CD4-positive, alpha-beta T cell (primary cell): ENCODE measurements around the gene EPHB1. TPM values are rescaled to one million over a fixed set of nuclear protein-coding genes. Genes with fewer than 3 reads are reported as not detected.

Experiments used
- ATAC-seq: fragments of 200-7000 bp; cut with Tn5 transposase; one replicate; pipeline ENCODE4 v1.10.0; 2022; ENCODE audit warnings: mild to moderate bottlenecking; ENCODE audit not compliant: poor library complexity
- CTCF ChIA-PET: fragments of 350-600 bp; sonication (Branson Sonifier 250); formaldehyde crosslinking; loops from one replicate; lab custom pipeline; 2021; ENCODE audit warnings: antibody characterized with exemption, inconsistent platforms; lab: Charles Lee
- POLR2A ChIA-PET: fragments of 350-600 bp; sonication (Branson Sonifier 250); formaldehyde crosslinking; loops from one replicate; lab custom pipeline; 2021; ENCODE audit warnings: antibody characterized with exemption, inconsistent platforms; lab: Charles Lee
- DNase-seq, 14 experiments: peaks; one replicate each; pipeline ENCODE4 v3.0.0-alpha.2; 2013 to 2020; ENCODE audit warnings: mixed read lengths in 2 of 14
- H3K27ac ChIP-seq, 2 donors: one replicate each; pipeline versions ENCODE4 v1.5.1 to v1.7.0; 2013; ENCODE audit warnings: low read length in 2 of 2, low read depth in 1 of 2, mild to moderate bottlenecking in 1 of 2
- H3K27me3 ChIP-seq, 2 experiments: 1 replicate in 1 of 2; 2 replicates in 1 of 2; pipeline versions ENCODE4 v1.6.1 to v1.7.0; 2013; ENCODE audit warnings: low read length in 2 of 2, control low read depth in 1 of 2, mild to moderate bottlenecking in 1 of 2, moderate library complexity in 1 of 2; ENCODE audit not compliant: insufficient read depth in 2 of 2, control insufficient read depth in 1 of 2
- H3K36me3 ChIP-seq: one replicate; pipeline ENCODE4 v1.6.1; 2013; ENCODE audit warnings: low read length, control low read depth; ENCODE audit not compliant: insufficient read depth
- H3K4me1 ChIP-seq: one replicate; pipeline ENCODE4 v1.6.1; 2013; ENCODE audit warnings: low read length, control low read depth; ENCODE audit not compliant: insufficient read depth
- H3K4me3 ChIP-seq: one replicate; pipeline ENCODE4 v1.5.1; 2013; ENCODE audit warnings: mild to moderate bottlenecking, low read length, moderate library complexity
- H3K9me3 ChIP-seq, 2 experiments: 1 replicate in 1 of 2; 2 replicates in 1 of 2; pipeline versions ENCODE4 v1.6.1 to v1.7.0; 2013; ENCODE audit warnings: low read length in 2 of 2, mild to moderate bottlenecking in 2 of 2, control low read depth in 1 of 2, moderate library complexity in 1 of 2; ENCODE audit not compliant: control insufficient read depth in 1 of 2, insufficient read depth in 1 of 2
- H3K27ac Mint-ChIP-seq: one replicate; pipeline ENCODE4 v1.8.0; 2020; ENCODE audit warnings: mixed read lengths
- H3K27me3 Mint-ChIP-seq: one replicate; pipeline ENCODE4 v1.8.0; 2021; ENCODE audit warnings: mixed read lengths
- H3K36me3 Mint-ChIP-seq: one replicate; pipeline ENCODE4 v1.8.0; 2021; ENCODE audit warnings: low read depth, mixed read lengths
- H3K4me1 Mint-ChIP-seq: one replicate; pipeline ENCODE4 v1.8.0; 2021; ENCODE audit warnings: low read depth, mixed read lengths
- H3K4me3 Mint-ChIP-seq: one replicate; pipeline ENCODE4 v1.8.0; 2020; ENCODE audit warnings: mild to moderate bottlenecking, mixed read lengths
- H3K9me3 Mint-ChIP-seq: one replicate; pipeline ENCODE4 v1.8.0; 2020; ENCODE audit warnings: mixed read lengths
- intact Hi-C, 2 experiments: fragments of 100-400 bp; cut with DNase I in 1 of 2; cut with micrococcal nuclease in 1 of 2; formaldehyde crosslinking; loops; one replicate each; pipeline versions ENCODE4 v1.15.1 to v1.9.0; 2023 to 2025; cut with DNase I, micrococcal nuclease
- total RNA-seq, 174 experiments: library from RNA in 2 of 174; stranded (reverse) in 2 of 174; gene quantifications; one replicate each; pipeline ENCODE4 v1.2.3 and lab custom pipeline; 2021 to 2026
- TF ChIP-seq, protein P1 (sequence below): fragments of 200-600 bp; IDR thresholded peaks from one replicate; pipeline ENCODE4 v1.8.0; 2022; ENCODE audit warnings: antibody characterized with exemption, mild to moderate bottlenecking

EPHB1 gene
- total RNA-seq, 2 experiments from 2014 or later = 0.08 to 0.49 TPM

DNA sequence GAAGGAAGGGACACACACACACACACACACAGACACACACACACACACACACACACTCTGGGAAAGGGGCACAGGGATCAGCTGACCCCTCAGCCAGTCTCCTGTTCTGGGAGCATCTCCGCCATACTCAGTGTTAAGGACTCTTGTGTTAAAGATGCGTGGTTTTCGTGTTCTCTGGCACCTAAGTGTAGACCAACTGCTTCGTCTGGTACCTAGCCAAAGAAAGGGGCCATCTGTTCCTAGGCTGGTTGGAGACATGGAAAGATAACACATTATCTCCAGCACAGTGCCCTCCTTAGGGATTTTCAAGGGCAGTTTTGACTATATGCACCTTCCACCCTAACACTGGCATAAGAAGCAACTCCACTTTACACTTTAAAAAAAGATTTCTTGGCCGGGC, 65.1 kb downstream of the EPHB1 start:
- TF ChIP-seq, protein P1, sequence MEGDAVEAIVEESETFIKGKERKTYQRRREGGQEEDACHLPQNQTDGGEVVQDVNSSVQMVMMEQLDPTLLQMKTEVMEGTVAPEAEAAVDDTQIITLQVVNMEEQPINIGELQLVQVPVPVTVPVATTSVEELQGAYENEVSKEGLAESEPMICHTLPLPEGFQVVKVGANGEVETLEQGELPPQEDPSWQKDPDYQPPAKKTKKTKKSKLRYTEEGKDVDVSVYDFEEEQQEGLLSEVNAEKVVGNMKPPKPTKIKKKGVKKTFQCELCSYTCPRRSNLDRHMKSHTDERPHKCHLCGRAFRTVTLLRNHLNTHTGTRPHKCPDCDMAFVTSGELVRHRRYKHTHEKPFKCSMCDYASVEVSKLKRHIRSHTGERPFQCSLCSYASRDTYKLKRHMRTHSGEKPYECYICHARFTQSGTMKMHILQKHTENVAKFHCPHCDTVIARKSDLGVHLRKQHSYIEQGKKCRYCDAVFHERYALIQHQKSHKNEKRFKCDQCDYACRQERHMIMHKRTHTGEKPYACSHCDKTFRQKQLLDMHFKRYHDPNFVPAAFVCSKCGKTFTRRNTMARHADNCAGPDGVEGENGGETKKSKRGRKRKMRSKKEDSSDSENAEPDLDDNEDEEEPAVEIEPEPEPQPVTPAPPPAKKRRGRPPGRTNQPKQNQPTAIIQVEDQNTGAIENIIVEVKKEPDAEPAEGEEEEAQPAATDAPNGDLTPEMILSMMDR = no peak
- Histone ChIP-seq H3K4me3 (no peak overlapping the region), H3K36me3 (no peaks in the 10 kb centered on the region), H3K27me3 (no peaks in the 10 kb centered on the region), H3K9me3 (peaks cover 0 to 3% of the 10 kb centered on the region in 2 experiments), H3K27ac (no peak overlapping the region), H3K4me1 (no peaks in the 10 kb centered on the region)
- ChIA-PET POLR2A (no interaction called here), CTCF (no interaction called here)
- no peaks in the 10 kb centered on the region for H3K36me3 Mint-ChIP-seq
- no peaks in the 10 kb centered on the region for H3K27me3 Mint-ChIP-seq
- intact Hi-C loops = no loop called here
- H3K27ac Mint-ChIP-seq = no peak overlapping the region
- H3K9me3 Mint-ChIP-seq = no peaks in the 10 kb centered on the region
- H3K4me3 Mint-ChIP-seq = no peak overlapping the region
- no peak for DNase-seq
- no peak for ATAC-seq
- no peaks in the 10 kb centered on the region for H3K4me1 Mint-ChIP-seq

DNA sequence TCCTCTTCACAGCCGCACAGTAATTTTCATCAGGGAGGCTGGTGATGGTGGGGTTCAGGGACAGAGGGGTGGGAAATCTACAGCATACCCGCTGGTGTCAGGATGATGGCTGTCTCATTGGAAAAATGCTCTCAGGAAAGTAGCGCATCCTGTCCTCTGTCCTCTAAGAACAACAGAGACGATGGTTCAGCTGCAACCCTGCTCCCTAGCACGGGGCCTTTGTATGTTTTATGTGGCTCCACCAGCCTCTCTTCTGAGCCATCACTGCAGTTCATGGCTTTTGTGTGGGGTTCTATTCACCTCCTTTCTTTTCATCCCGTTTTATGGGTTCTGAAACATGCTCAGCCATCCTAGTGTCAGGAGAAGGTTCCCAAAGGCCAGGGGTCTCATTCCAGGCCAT, 68.9 kb downstream of the EPHB1 start:
- H3K9me3 ChIP-seq = peaks cover 0 to 6% of the 10 kb centered on the region in 2 experiments
- Mint-ChIP-seq H3K4me1 (no peaks in the 10 kb centered on the region), H3K36me3 (no peaks in the 10 kb centered on the region), H3K9me3 (no peaks in the 10 kb centered on the region), H3K4me3 (no peak overlapping the region), H3K27me3 (peaks cover 4% of the 10 kb centered on the region), H3K27ac (no peak overlapping the region)
- intact Hi-C loops = no loop called here
- no peak for DNase-seq
- ATAC-seq = no peak
- H3K36me3 ChIP-seq = no peaks in the 10 kb centered on the region
- CTCF ChIA-PET = no interaction called here
- POLR2A ChIA-PET = no interaction called here
- H3K27ac ChIP-seq = no peak overlapping the region
- no peak overlapping the region for H3K4me3 ChIP-seq
- H3K27me3 ChIP-seq = no peaks in the 10 kb centered on the region
- TF ChIP-seq, protein P1 = no peak
- H3K4me1 ChIP-seq = no peaks in the 10 kb centered on the region

DNA sequence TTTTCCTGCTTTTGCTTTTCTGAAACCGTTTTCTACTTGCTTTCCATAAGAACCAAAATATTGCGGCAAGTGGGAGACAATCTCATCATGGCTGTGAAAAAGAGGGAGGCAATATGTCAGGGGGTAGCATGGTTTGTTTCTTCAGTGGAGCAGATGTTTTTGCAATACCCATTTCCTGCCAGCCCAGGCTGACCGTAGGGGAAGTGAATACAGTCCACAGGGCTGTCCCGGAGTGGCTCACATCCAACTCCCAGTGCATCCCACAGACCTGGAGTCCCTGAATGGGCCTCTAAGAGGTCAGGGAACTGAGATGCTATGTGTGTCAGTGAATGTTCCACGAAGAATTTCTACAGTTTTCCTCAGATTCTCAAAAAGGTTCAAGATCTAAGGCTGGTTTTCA, 69.6 kb downstream of the EPHB1 start:
- no peak for DNase-seq
- peaks cover 0 to 6% of the 10 kb centered on the region in 2 experiments for H3K9me3 ChIP-seq
- Mint-ChIP-seq H3K9me3 (no peaks in the 10 kb centered on the region), H3K4me1 (no peaks in the 10 kb centered on the region), H3K4me3 (no peak overlapping the region), H3K36me3 (no peaks in the 10 kb centered on the region), H3K27ac (no peak overlapping the region), H3K27me3 (peaks cover 4% of the 10 kb centered on the region)
- no peaks in the 10 kb centered on the region for H3K36me3 ChIP-seq
- no peaks in the 10 kb centered on the region for H3K27me3 ChIP-seq
- CTCF ChIA-PET = no interaction called here
- H3K4me1 ChIP-seq = no peaks in the 10 kb centered on the region
- no peak overlapping the region for H3K27ac ChIP-seq
- intact Hi-C loops = no loop called here
- POLR2A ChIA-PET = no interaction called here
- ATAC-seq = no peak
- H3K4me3 ChIP-seq = no peak overlapping the region
- TF ChIP-seq, protein P1 = no peak
